Right atrium auricular region (tissue), 2 donors: ENCODE measurements around the gene NR6A1. TPM values are rescaled to one million over a fixed set of nuclear protein-coding genes. Genes with fewer than 3 reads are reported as not detected.

ENCODE experiments used
- DNase-seq: peaks from one replicate; pipeline ENCODE4 v3.0.0-alpha.2; 2019; ENCODE audit warnings: low spot score
- H3K27ac ChIP-seq, 2 donors: fragments of 200-600 bp; sonication (generic); 1 replicate in 1 of 2; 2 replicates in 1 of 2; pipeline ENCODE4 v1.5.1; 2016 to 2019
- H3K27me3 ChIP-seq, 2 donors: fragments of 200-600 bp; sonication (generic); one replicate each; pipeline versions ENCODE4 v1.5.1 to v1.6.0; 2017 to 2019
- H3K36me3 ChIP-seq: fragments of 200-600 bp; sonication (generic); one replicate; pipeline ENCODE4 v1.5.1; 2016
- H3K4me1 ChIP-seq, 2 donors: fragments of 200-600 bp; sonication (generic); one replicate each; pipeline versions ENCODE4 v1.5.1 to v1.6.0; 2017 to 2019
- H3K4me3 ChIP-seq, 2 donors: fragments of 200-600 bp; sonication (generic); 1 replicate in 1 of 2; 2 replicates in 1 of 2; pipeline ENCODE4 v1.5.1; 2017 to 2019; ENCODE audit warnings: mild to moderate bottlenecking in 1 of 2, moderate library complexity in 1 of 2
- H3K9me3 ChIP-seq, 2 donors: fragments of 200-600 bp; sonication (generic); one replicate each; pipeline ENCODE4 v1.5.1; 2019
- microRNA-seq, 2 donors: library from miRNA; unstranded; fragments of <30 nt; microRNA quantifications; one replicate each; pipeline ENCODE4, GENCODE V29; 2016 to 2017; ENCODE audit warnings: borderline number of aligned reads in 2 of 2, borderline replicate concordance in 1 of 2
- total RNA-seq, 2 donors: library from RNA; depleted of rRNA; stranded (reverse); fragments of >200 nt; gene quantifications; one replicate each; pipeline ENCODE4 v1.1.0, GENCODE V29; 2016
- TF ChIP-seq, protein P1 (sequence below), 2 donors: fragments of 200-600 bp; sonication (generic); IDR thresholded peaks; one replicate each; pipeline ENCODE4 v1.5.1; 2019; ENCODE audit warnings: antibody characterized with exemption in 2 of 2

The NR6A1 gene
- total RNA-seq, 2 donors from 2014 or later, result 1.9 to 2.6 TPM

DNA sequence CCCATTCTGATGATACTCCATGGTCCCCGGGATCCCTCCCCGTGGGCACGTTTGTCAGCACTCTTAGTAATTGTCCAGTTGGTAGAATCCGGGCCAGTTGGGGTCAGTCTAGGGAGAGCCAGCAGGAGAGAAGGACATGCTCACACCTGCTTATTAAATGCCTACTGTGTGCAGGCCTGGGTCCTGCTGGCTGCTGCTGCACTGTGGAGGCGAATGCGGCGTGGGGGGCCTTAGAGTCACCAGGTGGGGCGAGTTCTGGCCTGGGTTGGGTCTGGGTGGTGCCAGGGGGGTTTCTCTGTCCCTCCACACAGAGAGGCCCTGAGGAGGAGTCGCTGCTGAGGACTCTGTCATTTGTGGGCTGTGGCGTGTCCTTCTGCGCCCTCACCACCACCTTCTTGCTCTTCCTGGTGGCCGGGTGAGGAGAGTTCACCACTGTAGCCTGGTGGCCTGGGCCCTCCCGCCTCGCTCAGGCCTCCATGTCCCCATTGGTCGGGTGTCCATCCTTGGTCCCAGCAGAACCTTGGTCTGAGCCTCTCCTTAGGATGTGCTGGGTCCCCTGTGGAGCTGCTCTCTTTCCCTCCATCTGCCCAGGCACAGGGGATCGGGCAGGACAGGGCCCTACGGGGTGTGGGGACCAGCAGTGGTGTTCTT is 303.6 kb downstream of the NR6A1 start:
- Histone ChIP-seq H3K4me3 (no peak overlapping the region), H3K36me3 (no peaks in the 10 kb centered on the region), H3K27ac (no peak overlapping the region), H3K27me3 (no peaks in the 10 kb centered on the region), H3K4me1 (no peaks in the 10 kb centered on the region), H3K9me3 (no peaks in the 10 kb centered on the region)
- no peak for DNase-seq
- TF ChIP-seq, protein P1, sequence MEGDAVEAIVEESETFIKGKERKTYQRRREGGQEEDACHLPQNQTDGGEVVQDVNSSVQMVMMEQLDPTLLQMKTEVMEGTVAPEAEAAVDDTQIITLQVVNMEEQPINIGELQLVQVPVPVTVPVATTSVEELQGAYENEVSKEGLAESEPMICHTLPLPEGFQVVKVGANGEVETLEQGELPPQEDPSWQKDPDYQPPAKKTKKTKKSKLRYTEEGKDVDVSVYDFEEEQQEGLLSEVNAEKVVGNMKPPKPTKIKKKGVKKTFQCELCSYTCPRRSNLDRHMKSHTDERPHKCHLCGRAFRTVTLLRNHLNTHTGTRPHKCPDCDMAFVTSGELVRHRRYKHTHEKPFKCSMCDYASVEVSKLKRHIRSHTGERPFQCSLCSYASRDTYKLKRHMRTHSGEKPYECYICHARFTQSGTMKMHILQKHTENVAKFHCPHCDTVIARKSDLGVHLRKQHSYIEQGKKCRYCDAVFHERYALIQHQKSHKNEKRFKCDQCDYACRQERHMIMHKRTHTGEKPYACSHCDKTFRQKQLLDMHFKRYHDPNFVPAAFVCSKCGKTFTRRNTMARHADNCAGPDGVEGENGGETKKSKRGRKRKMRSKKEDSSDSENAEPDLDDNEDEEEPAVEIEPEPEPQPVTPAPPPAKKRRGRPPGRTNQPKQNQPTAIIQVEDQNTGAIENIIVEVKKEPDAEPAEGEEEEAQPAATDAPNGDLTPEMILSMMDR (IDR thresholded peaks at IDR 0.05), result no peak

Small RNA genes lying within 50 kb of the gene (microRNA-seq; reads per million reads assigned to microRNA genes)
- 201 to 204 reads per million in 2 donors for gene MIR181A2
- 491 to 560 reads per million in 2 donors for gene MIR181B2

Other genes with a start within 250 kb of the NR6A1 start
- 10 to 100 TPM; 41.2 to 53.2 TPM for gene OLFML2A, start 5.8 kb upstream of the NR6A1 start, total RNA-seq
- gene WDR38, start 82.1 kb upstream of the NR6A1 start, total RNA-seq, result not detected
- gene RPL35, start 90.6 kb upstream of the NR6A1 start, total RNA-seq, result 1,000 to 10,000 TPM in 1 of 2 donors, 100 to 1,000 TPM in 1; 846 to 1,378 TPM
- gene ARPC5L, start 90.8 kb upstream of the NR6A1 start, total RNA-seq, result 10 to 100 TPM; 21.7 to 23.5 TPM
- gene GOLGA1, start 169.8 kb upstream of the NR6A1 start, total RNA-seq, result 10 to 100 TPM; 12.8 to 17.2 TPM